ENCODE data around the gene TPRN. TPM values are rescaled to one million over a fixed set of nuclear protein-coding genes. Genes with fewer than 3 reads are reported as not detected.

The TPRN gene
- total RNA-seq, 1 experiment from 2014 or later, result 24.9 TPM

DNA sequence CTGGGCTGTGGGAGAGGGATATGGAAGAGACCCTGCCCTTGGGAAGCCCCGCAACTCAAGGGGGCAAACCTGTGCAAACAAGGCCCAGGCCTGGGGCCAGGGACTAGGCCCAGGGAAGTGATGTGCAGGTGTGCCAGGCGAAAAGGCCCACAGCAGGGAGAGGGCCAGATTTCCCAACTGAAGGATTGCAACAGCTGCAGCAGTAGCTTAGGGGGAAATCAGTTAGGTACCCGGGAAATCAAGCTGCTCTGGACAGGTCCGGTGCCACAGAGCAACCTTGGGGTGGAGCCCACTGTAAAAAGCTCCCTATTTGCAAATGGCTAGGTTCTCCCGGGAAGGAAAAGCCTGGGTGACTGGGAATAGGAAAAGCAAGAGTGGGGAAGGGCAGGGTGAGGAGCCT, 51.2 kb downstream of the TPRN start (continued):
- TF ChIP-seq, protein P1, sequence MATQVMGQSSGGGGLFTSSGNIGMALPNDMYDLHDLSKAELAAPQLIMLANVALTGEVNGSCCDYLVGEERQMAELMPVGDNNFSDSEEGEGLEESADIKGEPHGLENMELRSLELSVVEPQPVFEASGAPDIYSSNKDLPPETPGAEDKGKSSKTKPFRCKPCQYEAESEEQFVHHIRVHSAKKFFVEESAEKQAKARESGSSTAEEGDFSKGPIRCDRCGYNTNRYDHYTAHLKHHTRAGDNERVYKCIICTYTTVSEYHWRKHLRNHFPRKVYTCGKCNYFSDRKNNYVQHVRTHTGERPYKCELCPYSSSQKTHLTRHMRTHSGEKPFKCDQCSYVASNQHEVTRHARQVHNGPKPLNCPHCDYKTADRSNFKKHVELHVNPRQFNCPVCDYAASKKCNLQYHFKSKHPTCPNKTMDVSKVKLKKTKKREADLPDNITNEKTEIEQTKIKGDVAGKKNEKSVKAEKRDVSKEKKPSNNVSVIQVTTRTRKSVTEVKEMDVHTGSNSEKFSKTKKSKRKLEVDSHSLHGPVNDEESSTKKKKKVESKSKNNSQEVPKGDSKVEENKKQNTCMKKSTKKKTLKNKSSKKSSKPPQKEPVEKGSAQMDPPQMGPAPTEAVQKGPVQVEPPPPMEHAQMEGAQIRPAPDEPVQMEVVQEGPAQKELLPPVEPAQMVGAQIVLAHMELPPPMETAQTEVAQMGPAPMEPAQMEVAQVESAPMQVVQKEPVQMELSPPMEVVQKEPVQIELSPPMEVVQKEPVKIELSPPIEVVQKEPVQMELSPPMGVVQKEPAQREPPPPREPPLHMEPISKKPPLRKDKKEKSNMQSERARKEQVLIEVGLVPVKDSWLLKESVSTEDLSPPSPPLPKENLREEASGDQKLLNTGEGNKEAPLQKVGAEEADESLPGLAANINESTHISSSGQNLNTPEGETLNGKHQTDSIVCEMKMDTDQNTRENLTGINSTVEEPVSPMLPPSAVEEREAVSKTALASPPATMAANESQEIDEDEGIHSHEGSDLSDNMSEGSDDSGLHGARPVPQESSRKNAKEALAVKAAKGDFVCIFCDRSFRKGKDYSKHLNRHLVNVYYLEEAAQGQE (IDR thresholded peaks at IDR 0.05; ENCODE audit: low read depth), result no peak
- TF ChIP-seq, protein P2, sequence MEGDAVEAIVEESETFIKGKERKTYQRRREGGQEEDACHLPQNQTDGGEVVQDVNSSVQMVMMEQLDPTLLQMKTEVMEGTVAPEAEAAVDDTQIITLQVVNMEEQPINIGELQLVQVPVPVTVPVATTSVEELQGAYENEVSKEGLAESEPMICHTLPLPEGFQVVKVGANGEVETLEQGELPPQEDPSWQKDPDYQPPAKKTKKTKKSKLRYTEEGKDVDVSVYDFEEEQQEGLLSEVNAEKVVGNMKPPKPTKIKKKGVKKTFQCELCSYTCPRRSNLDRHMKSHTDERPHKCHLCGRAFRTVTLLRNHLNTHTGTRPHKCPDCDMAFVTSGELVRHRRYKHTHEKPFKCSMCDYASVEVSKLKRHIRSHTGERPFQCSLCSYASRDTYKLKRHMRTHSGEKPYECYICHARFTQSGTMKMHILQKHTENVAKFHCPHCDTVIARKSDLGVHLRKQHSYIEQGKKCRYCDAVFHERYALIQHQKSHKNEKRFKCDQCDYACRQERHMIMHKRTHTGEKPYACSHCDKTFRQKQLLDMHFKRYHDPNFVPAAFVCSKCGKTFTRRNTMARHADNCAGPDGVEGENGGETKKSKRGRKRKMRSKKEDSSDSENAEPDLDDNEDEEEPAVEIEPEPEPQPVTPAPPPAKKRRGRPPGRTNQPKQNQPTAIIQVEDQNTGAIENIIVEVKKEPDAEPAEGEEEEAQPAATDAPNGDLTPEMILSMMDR (IDR thresholded peaks at IDR 0.05 in 2 of 3, conservative IDR thresholded peaks at IDR 0.05 in 1 of 3; ENCODE audit: borderline replicate concordance in 1 of 3, insufficient read depth in 1 of 3, low read depth in 2 of 3, low read length in 2 of 3), result no peak

DNA sequence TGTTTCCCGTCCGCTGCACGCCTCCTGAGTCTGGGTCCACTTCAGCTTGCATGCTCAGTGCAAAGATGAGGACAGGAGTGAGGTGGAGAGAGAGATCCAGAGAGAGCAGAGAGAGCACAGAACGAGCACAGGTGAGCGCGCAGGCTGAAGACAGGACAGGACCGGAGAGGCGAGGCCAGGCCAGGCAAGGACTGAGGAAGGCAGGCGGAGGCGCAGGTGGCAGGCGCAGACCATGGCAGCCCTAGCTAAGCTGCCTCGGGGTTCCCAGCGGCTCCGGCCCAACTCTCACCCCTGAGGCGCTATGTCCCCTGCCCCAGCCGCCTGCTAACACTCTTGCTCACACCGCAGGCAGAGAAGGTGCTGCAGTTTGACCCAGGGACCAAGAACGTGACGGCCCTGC, 51.9 kb downstream of the TPRN start:
- no TSS peak for BruUV-seq (replicated peaks)
- no peaks in the 10 kb centered on the region for H3K27me3 ChIP-seq (ENCODE audit: insufficient read depth, low read length)
- no peak overlapping the region for H2AFZ ChIP-seq (ENCODE audit: low read depth, low read length, poor library complexity, severe bottlenecking)
- H3K4me2 ChIP-seq (ENCODE audit: low read length), result no peak overlapping the region
- H3K9me3 ChIP-seq (ENCODE audit: control insufficient read depth in 1 of 2, insufficient read depth in 1 of 2, low read depth in 1 of 2, low read length in 2 of 2), result no peaks in the 10 kb centered on the region; a peak in 1 of 4 replicates
- no peak overlapping the region for H3K4me3 ChIP-seq (replicated peaks in 1 of 2; ENCODE audit: low read depth in 1 of 2, low read length in 2 of 2)
- no peak overlapping the region; the same call in 1 of the 2 replicates for H3K27ac ChIP-seq (ENCODE audit: low read depth, low read length)
- DNase-seq (ENCODE audit: low read depth, low spot score), result no peak
- peaks cover 12 to 22% of the 10 kb centered on the region in 2 experiments for H3K4me1 ChIP-seq (ENCODE audit: control insufficient read depth in 1 of 2, insufficient read depth in 2 of 2, low read length in 2 of 2)
- POLR2A ChIA-PET, result interaction anchor here (3.1 kb wide), 1 partner anchor 14 kb away, joined by 16 read pairs; no protein-coding TSS in a partner anchor
- no peaks in the 10 kb centered on the region for H4K20me1 ChIP-seq (ENCODE audit: insufficient read depth)
- H3K9me2 ChIP-seq (ENCODE audit: insufficient read depth), result no peaks in the 10 kb centered on the region
- H3K79me2 ChIP-seq (ENCODE audit: insufficient read depth, low read length), result no peaks in the 10 kb centered on the region
- intact Hi-C loops (cut with micrococcal nuclease), result no loop called here
- no peaks in the 10 kb centered on the region for H3K36me3 ChIP-seq (ENCODE audit: control insufficient read depth in 1 of 2, insufficient read depth in 2 of 2, low read length in 2 of 2)
- CTCF ChIA-PET, result no interaction called here
- no peak overlapping the region for H3K9ac ChIP-seq (ENCODE audit: low read length)
- RAD21 ChIA-PET (ENCODE audit: low non-redundant PET in 1 of 2, low total read pairs in 2 of 2, uncharacterized antibody in 2 of 2, unreplicated experiment in 2 of 2), result no interaction called here
- ATAC-seq, result no peak
- TF ChIP-seq EZH2phosphoT487 (IDR thresholded peaks at IDR 0.05; ENCODE audit: borderline replicate concordance) (no peak), ZFX (IDR thresholded peaks at IDR 0.05) (no peak), RAD21 (IDR thresholded peaks at IDR 0.05; ENCODE audit: low read depth) (no peak), ELF1 (IDR thresholded peaks at IDR 0.05; ENCODE audit: borderline replicate concordance, low read depth) (no peak), ZNF274 (IDR thresholded peaks at IDR 0.05; ENCODE audit: low read depth, low read length) (no peak), SRF (IDR thresholded peaks at IDR 0.05; ENCODE audit: low read depth) (no peak), POLR2A (IDR thresholded peaks at IDR 0.05; ENCODE audit: borderline replicate concordance, extremely low read depth, insufficient read depth, insufficient read length) (no peak)
- TF ChIP-seq, protein P3, sequence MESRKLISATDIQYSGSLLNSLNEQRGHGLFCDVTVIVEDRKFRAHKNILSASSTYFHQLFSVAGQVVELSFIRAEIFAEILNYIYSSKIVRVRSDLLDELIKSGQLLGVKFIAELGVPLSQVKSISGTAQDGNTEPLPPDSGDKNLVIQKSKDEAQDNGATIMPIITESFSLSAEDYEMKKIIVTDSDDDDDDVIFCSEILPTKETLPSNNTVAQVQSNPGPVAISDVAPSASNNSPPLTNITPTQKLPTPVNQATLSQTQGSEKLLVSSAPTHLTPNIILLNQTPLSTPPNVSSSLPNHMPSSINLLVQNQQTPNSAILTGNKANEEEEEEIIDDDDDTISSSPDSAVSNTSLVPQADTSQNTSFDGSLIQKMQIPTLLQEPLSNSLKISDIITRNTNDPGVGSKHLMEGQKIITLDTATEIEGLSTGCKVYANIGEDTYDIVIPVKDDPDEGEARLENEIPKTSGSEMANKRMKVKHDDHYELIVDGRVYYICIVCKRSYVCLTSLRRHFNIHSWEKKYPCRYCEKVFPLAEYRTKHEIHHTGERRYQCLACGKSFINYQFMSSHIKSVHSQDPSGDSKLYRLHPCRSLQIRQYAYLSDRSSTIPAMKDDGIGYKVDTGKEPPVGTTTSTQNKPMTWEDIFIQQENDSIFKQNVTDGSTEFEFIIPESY (IDR thresholded peaks at IDR 0.05; ENCODE audit: extremely low read depth, insufficient replicate concordance, low read length), result no peak
- TF ChIP-seq, protein P2 (IDR thresholded peaks at IDR 0.05 in 2 of 3, conservative IDR thresholded peaks at IDR 0.05 in 1 of 3; ENCODE audit: borderline replicate concordance in 1 of 3, insufficient read depth in 1 of 3, low read depth in 2 of 3, low read length in 2 of 3), result no peak
- TF ChIP-seq, protein P4, sequence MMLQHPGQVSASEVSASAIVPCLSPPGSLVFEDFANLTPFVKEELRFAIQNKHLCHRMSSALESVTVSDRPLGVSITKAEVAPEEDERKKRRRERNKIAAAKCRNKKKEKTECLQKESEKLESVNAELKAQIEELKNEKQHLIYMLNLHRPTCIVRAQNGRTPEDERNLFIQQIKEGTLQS (IDR thresholded peaks at IDR 0.05), result no peak
